Suprapubic skin (tissue), 4 donors: ENCODE measurements around the gene CYREN. TPM values are rescaled to one million over a fixed set of nuclear protein-coding genes. Genes with fewer than 3 reads are reported as not detected.
"Not testable (repeated sequence)": the region's sequence is repeated elsewhere in the genome, so short reads cannot be mapped to it uniquely, and the experiment has no call there.

ENCODE experiments used
- DNase-seq, 2 donors: peaks; one replicate each; pipeline ENCODE4 v3.0.0-alpha.2; 2019; ENCODE audit warnings: low spot score in 2 of 2
- H3K27ac ChIP-seq: fragments of 200-600 bp; sonication (generic); one replicate; pipeline ENCODE4 v1.5.1; 2019
- H3K27me3 ChIP-seq: fragments of 200-600 bp; sonication (generic); one replicate; pipeline ENCODE4 v1.5.1; 2019
- H3K36me3 ChIP-seq: fragments of 200-600 bp; sonication (generic); one replicate; pipeline ENCODE4 v1.5.1; 2019
- H3K4me1 ChIP-seq: fragments of 200-600 bp; sonication (generic); one replicate; pipeline ENCODE4 v1.5.1; 2019
- H3K4me3 ChIP-seq: fragments of 200-600 bp; sonication (generic); one replicate; pipeline ENCODE4 v1.5.1; 2019; ENCODE audit warnings: mild to moderate bottlenecking
- H3K9me3 ChIP-seq: fragments of 200-600 bp; sonication (generic); one replicate; pipeline ENCODE4 v1.5.1; 2019
- EP300 ChIP-seq: sonication (generic); formaldehyde crosslinking; IDR thresholded peaks from one replicate; pipeline ENCODE4 v1.6.1; 2017; ENCODE audit warnings: antibody characterized with exemption
- POLR2A ChIP-seq, 2 donors: fragments of 450-650 bp; IDR thresholded peaks; one replicate each; pipeline ENCODE4 v1.6.1; 2017; ENCODE audit warnings: antibody characterized with exemption in 2 of 2, mild to moderate bottlenecking in 2 of 2, moderate library complexity in 2 of 2
- POLR2AphosphoS5 ChIP-seq, 3 donors: sonication (generic); formaldehyde crosslinking; IDR thresholded peaks; one replicate each; pipeline ENCODE4 v1.6.1; 2017; ENCODE audit warnings: antibody characterized with exemption in 3 of 3
- WGBS: methylation state at CpG from one replicate; pipeline ENCODE4 v1.1.5; 2018; 5-methylcytosine and 5-hydroxymethylcytosine counted together
- total RNA-seq, 4 donors: library from RNA; depleted of rRNA; stranded (reverse); fragments of >200 nt; gene quantifications; one replicate each; pipeline ENCODE4 v1.1.0, GENCODE V29; 2016
- TF ChIP-seq, protein P1 (sequence below), 2 donors: fragments of 200-600 bp in 1 of 2; fragments of 450-650 bp in 1 of 2; sonication (generic) in 1 of 2; IDR thresholded peaks; one replicate each; pipeline ENCODE4 v1.5.1; 2016 to 2019; ENCODE audit warnings: antibody characterized with exemption in 2 of 2, mild to moderate bottlenecking in 1 of 2, moderate library complexity in 1 of 2

The CYREN gene
- total RNA-seq, 4 donors from 2014 or later = 25.2 to 40.0 (median 32.4) TPM

DNA sequence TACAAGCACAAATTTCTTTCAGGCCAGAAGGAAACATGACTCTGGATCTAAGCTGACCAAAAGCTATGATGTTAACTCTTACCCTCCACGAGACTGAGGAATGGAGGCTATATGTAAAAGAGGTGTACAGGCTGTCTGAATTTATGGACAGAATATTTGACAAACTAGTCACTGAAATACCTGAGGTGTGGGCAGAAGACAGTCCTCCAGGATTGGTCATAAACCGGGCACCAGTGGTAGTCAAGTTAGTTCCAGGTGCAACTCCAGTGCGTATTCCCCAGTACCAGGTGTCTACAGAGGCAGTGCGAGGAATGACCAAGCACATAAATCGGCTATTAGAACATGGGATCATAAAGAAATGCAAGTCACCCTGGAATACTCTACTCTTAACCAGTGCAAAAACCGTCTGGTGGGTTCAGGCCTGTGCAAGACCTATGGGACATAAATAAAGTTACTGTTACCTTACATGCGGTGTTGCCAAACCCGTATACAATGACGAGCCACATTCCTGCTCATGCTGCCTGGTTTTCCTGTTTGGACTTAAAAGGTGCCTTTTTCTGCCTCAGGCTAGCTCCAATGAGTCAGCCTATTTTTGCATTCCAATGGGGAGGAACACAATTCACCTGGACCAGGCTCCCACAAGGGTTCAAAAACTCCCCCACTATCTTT lies 6.7 kb upstream of the CYREN start:
- no peak for DNase-seq
- 73% methylated on average over 9 of the region's 9 CpGs for WGBS
- Histone ChIP-seq H3K4me1 (peaks cover 6% of the 10 kb centered on the region), H3K9me3 (peaks cover 33% of the 10 kb centered on the region), H3K27ac (peak overlapping the region; percentile 46), H3K4me3 (no peak overlapping the region), H3K36me3 (peaks cover 5% of the 10 kb centered on the region), H3K27me3 (no peaks in the 10 kb centered on the region)
- TF ChIP-seq POLR2A (IDR thresholded peaks at IDR 0.05) = no peak
- TF ChIP-seq, protein P1, sequence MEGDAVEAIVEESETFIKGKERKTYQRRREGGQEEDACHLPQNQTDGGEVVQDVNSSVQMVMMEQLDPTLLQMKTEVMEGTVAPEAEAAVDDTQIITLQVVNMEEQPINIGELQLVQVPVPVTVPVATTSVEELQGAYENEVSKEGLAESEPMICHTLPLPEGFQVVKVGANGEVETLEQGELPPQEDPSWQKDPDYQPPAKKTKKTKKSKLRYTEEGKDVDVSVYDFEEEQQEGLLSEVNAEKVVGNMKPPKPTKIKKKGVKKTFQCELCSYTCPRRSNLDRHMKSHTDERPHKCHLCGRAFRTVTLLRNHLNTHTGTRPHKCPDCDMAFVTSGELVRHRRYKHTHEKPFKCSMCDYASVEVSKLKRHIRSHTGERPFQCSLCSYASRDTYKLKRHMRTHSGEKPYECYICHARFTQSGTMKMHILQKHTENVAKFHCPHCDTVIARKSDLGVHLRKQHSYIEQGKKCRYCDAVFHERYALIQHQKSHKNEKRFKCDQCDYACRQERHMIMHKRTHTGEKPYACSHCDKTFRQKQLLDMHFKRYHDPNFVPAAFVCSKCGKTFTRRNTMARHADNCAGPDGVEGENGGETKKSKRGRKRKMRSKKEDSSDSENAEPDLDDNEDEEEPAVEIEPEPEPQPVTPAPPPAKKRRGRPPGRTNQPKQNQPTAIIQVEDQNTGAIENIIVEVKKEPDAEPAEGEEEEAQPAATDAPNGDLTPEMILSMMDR (IDR thresholded peaks at IDR 0.05) = no peak
- no peak for TF ChIP-seq POLR2AphosphoS5 (IDR thresholded peaks at IDR 0.05)
- TF ChIP-seq EP300 = no peak

DNA sequence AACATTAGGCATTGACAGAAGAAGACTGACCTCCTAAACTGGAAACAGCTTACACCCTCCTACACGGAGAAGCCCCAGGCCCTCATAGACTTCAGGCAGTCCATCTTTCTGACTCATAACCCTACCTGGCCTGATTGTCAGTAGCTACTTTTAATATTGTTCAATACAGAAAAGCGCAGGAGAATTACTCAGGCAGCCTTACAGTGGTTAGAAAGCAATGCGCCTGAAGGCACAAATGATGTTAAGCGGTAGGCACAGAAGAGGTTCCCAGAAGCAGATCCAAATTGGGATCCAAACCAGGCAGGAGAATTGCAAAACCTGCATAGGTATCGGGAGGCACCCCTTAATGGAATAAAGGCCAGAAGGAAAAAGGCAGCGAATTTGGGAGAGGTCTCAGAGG lies 5.4 kb upstream of the CYREN start:
- no peak for DNase-seq
- WGBS = 57% methylated on average over 6 of the region's 6 CpGs
- H3K4me1 ChIP-seq = peaks cover 17% of the 10 kb centered on the region
- H3K27ac ChIP-seq = peak overlapping the region; percentile 46
- H3K27me3 ChIP-seq = no peaks in the 10 kb centered on the region
- H3K36me3 ChIP-seq = no peaks in the 10 kb centered on the region
- no peak overlapping the region for H3K4me3 ChIP-seq
- TF ChIP-seq POLR2A (IDR thresholded peaks at IDR 0.05) (no peak), EP300 (no peak), POLR2AphosphoS5 (IDR thresholded peaks at IDR 0.05) (no peak)
- TF ChIP-seq, protein P1 (IDR thresholded peaks at IDR 0.05) = no peak
- H3K9me3 ChIP-seq = peaks cover 21% of the 10 kb centered on the region

DNA sequence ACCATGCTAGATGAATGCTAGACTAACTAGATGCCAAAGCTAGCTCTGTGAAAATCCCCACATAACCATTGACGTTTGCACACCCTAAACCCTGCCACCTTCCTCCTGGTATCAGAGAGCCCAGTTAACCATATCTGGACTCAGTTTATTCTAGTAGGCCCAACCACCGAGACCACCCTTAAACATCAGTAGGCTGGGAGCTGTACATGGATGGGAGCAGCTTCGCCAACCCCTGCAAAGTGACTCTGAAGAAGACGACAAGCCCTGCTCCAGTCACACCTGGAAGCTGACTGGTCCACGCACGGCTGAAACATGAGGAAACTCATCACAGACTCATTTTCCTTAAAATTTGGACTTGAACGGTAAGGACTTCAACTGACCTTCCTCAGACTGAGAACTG lies 4.4 kb upstream of the CYREN start:
- peaks cover 11% of the 10 kb centered on the region for H3K9me3 ChIP-seq
- no peak for TF ChIP-seq EP300
- TF ChIP-seq POLR2A (IDR thresholded peaks at IDR 0.05) = no peak
- peaks cover 20% of the 10 kb centered on the region for H3K4me1 ChIP-seq
- H3K36me3 ChIP-seq = no peaks in the 10 kb centered on the region
- DNase-seq = no peak
- 90% methylated on average over 6 of the region's 7 CpGs for WGBS
- H3K27ac ChIP-seq = no peak overlapping the region
- H3K27me3 ChIP-seq = no peaks in the 10 kb centered on the region
- no peak overlapping the region for H3K4me3 ChIP-seq

DNA sequence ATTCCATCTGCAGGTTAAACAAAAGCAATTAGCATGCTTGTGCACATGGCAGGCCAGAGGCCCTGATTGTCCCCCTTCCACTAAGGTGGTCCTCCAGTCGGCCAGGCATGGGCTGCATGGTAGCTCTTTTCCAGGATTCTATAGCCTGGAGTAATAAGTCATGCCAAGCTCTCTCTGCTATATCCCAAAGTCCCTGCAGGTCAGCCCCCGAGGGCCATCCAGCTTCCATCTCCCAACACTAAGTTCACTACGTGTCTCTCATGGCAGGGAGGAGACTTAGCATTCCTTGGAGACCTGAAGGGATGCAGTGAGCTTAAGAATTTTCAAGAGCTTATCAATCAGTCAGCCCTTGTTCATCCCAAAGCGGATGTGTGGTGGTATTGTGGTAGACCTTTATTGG lies 3.4 kb upstream of the CYREN start:
- H3K9me3 ChIP-seq, H3K36me3 ChIP-seq, H3K27ac ChIP-seq, H3K27me3 ChIP-seq, DNase-seq, H3K4me3 ChIP-seq: not testable (repeated sequence)
- WGBS = 78% methylated on average over 4 of the region's 4 CpGs
- H3K4me1 ChIP-seq = peaks cover 30% of the 10 kb centered on the region

GRCh38 chr7:135171581-135172291 lies 1.2 kb upstream of the CYREN start:
- H3K4me3 ChIP-seq = peak overlapping the region; percentile 84
- H3K4me1 ChIP-seq = peaks cover 51% of the 10 kb centered on the region
- DNase-seq = peak in 1 of 2 donors; percentile 87
- 34% methylated on average over 19 of the region's 19 CpGs for WGBS
- peak overlapping the region; percentile 97 for H3K27ac ChIP-seq
- H3K27me3 ChIP-seq, H3K9me3 ChIP-seq: not testable (repeated sequence)
- peaks cover 17% of the 10 kb centered on the region for H3K36me3 ChIP-seq

GRCh38 chr7:135170998-135171481 lies 533 bp upstream of the CYREN start:
- peaks cover 52% of the 10 kb centered on the region for H3K4me1 ChIP-seq
- H3K4me3 ChIP-seq = peak overlapping the region; percentile 84
- DNase-seq, H3K27me3 ChIP-seq, H3K9me3 ChIP-seq: not testable (repeated sequence)
- peaks cover 24% of the 10 kb centered on the region for H3K36me3 ChIP-seq
- WGBS = 17% methylated on average over 12 of the region's 12 CpGs
- peak overlapping the region; percentile 97 for H3K27ac ChIP-seq

GRCh38 chr7:135169964-135170273 lies 588 bp downstream of the CYREN start:
- no peaks in the 10 kb centered on the region for H3K9me3 ChIP-seq
- peak overlapping the region; percentile 97 for H3K27ac ChIP-seq
- TF ChIP-seq POLR2AphosphoS5 (IDR thresholded peaks at IDR 0.05) (no peak), POLR2A (IDR thresholded peaks at IDR 0.05) (no peak), EP300 (no peak)
- TF ChIP-seq, protein P1 (IDR thresholded peaks at IDR 0.05) = no peak
- H3K27me3 ChIP-seq = no peaks in the 10 kb centered on the region
- H3K4me1 ChIP-seq = peaks cover 50% of the 10 kb centered on the region
- peaks cover 35% of the 10 kb centered on the region for H3K36me3 ChIP-seq
- WGBS = 2% methylated on average over 5 of the region's 17 CpGs
- DNase-seq = no peak
- peak overlapping the region; percentile 84 for H3K4me3 ChIP-seq
